Left hindlimb (tissue), 1 donor: ENCODE results near the gene ARSA.
"Not testable (repeated sequence)": the region's sequence is repeated elsewhere in the genome, so short reads cannot be mapped to it uniquely, and the experiment has no call there.

Source experiments
- DNase-seq: peaks from one replicate; pipeline ENCODE4 v3.0.0-alpha.2; 2018

The ARSA gene

GRCh38 chr22:50627642-50628542 is at the start of gene ARSA:
Gene ARSA (minus strand): TSS chr22:50628152. CDS start chr22:50627779, 373 bp downstream.
- peak; percentile 88 for DNase-seq

DNA sequence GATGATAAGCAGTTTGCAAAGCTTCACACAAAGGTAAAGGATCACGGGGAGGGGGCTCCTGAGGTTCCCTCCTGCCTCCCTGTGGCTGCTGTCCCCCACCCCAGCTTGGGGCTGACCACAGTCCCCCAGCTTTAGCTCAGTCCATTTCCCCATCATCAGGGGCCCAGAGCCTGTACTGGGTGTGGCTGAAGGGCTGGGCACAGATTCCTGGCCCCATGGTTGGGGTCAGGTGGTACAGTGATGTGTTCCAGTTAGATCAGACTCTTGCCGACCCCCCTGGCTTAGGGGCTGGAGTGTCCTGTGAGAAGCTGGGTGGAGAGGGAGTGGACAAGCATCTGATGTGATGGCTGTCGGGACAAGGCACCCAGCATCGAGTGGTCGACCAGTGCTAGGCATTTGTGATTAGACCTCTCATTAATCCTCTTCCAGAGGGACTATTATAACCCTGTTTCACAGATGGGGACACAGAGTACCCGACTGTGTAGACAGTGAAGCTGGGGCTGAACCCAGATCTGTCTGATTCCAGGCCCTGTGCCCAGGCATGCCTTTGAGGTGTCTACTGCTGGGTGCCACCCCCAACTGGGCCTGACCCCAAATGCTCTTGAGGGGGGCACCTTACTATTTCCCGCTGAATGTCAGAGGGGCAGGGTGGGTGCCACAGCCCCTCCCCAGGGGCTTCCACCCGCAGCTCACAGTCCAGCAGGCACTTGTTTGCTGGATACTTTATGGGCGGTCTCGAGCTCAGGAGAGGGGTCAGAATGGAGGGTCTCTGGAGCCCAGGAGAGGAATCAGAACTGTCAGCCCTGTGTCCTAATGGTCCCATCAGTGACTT is 48.9 kb upstream of the ARSA start:
- DNase-seq: no peak

GRCh38 chr22:50676180-50676636 is 48.3 kb upstream of the ARSA start:
- no peak for DNase-seq

DNA sequence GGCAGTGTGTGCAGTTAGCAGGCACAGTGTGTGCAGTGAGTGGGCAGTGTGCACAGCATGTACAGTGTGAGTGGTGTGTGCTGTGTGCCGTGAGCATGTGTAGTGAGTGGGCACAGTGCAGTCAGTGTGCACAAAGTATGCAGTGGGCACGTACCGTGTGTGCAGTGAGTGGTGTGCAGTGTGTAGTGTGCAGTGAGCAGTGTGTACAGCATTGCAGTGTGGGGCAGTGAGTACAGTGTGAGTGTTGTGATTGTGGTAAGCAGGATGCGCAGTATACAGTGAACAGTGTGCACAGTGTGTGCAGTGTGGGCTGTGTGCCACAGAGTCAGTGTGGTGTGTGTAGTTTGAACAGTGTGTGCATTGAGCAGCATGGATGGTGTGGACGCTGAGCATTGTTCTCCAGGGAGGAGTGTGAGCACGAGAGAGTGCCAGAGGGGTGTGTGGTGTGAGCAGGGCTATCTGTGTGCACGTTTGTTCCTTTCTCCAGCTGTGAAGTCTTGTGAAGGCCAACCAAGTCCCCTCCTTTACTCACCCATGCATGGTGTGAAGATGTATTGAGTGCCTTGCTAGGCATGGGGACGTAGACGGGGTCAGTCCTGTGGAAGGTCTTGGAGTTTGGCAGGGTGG is 47.7 kb upstream of the ARSA start:
- DNase-seq: no peak

DNA sequence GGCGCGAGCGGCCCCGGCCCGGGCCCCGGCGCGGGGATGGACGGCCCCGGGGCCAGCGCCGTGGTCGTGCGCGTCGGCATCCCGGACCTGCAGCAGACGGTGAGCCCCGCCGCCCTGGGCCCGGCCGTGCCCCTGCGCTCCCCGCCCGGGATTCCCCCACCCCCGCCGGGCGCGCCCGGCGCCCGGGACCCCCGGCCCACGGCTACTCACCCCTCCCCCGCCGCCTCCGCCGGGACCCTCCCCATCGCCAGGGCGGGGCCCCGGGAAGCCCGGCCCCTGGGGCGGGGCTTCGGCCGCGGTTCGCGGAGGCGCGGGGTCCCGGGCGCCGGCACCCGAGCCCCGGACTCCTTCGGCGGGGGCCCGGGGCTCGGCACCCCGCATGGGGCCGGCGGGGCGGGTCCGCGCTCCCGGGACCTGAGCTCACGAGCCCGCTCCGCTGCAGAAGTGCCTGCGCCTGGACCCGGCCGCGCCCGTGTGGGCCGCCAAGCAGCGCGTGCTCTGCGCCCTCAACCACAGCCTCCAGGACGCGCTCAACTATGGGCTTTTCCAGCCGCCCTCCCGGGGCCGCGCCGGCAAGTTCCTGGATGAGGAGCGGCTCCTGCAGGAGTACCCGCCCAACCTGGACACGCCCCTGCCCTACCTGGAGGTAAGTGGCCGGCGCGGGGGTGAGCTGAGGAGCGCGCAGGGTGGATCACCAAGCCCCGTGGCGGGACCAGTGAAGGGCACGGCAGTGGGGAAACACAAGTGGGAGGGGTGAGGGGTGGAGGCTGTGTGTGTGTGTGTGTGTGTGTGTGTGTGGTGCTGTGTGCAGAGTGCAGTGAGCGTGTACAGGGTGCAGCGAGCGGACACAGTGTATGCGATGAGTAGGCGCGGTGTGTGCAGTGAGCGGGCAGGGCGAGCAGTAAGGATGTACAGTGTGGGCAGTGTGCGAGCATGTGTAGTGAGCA is 46.9 kb upstream of the ARSA start:
- peak; percentile 63 for DNase-seq

DNA sequence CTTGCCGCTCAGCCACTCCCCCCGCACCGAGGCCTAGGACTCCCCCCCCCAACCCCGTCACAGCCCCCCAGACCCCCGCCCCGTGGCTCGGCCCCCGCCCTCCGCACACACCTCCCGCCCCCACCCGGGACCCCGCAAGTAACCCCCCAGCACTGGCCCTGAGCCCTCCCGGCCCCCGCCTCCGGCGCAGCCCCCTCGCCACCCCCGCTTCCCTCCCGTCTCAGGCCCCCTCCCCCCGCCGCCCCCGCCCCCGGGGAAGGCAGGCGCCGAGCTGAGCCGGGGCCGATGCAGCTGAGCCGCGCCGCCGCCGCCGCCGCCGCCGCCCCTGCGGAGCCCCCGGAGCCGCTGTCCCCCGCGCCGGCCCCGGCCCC is 46.2 kb upstream of the ARSA start:
- no peak for DNase-seq

GRCh38 chr22:50673231-50674129 is 45.5 kb upstream of the ARSA start:
- DNase-seq: peak; percentile 52

- peak; percentile 65 for DNase-seq
These were observed 44.7 kb upstream of the ARSA start, which contains the start of gene SHANK3 for GRCh38 chr22:50672471-50673230. Gene SHANK3 (plus strand): TSS chr22:50672823.

GRCh38 chr22:50672041-50672440 is 44.1 kb upstream of the ARSA start:
- no peak for DNase-seq

DNA sequence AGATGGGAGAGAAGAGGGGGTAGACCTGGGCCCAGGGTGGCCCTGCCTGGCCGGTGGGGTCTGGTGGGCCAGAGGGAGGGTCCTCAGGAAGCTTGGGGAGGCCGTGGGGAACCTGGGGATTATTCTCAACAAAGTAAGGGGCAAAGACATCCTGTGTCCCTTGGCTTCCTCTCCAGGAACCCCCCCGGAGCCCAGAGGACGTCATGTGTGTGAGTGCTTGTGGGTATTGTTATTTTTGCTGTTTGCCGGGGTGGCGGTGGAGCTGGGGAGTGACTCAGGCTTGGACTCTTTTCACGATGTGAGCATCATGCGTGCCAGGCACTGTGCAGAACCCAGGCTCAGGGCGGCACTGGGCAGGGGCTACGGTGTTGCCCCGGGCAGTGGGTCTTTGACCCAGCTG is 43.7 kb upstream of the ARSA start:
- DNase-seq: no peak

DNA sequence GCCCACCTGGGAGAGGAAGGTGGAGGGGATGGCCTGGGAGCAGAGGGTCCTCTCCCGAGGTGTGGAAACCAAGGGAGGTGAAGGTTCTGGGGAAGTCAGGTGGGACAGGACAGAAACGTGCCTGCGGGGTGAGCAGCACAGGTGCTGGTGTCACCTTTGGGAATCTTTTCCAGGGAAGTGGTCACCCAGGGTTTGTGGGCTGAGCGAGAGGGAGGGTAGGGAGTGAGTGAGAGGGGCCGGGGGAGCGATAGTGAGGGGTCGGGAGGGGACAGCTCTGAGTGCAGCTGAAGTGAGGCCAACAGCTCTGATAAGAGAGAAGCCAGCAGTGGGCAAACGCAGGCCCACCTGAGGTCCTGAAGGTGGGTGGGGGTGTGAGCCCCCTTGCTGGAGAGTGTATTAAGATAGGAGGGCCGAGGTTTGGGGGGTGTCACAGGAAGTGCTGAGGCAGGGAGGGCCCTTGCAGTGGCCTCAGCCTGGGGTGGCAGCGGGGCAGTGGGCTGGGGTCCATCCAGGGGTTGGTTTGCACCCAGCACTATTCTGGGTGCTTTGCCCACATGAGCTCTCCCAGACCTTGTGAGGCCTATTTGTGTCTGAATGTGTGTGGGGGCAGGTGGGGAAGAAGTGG is 43.1 kb upstream of the ARSA start:
- no peak for DNase-seq

- DNase-seq: no peak
These were observed 42.6 kb upstream of the ARSA start for GRCh38 chr22:50670513-50670912.

- no peak for DNase-seq
These were observed 37.8 kb upstream of the ARSA start for GRCh38 chr22:50665738-50666137.

- no peak for DNase-seq
These were observed 37.3 kb upstream of the ARSA start for GRCh38 chr22:50665212-50665611.

GRCh38 chr22:50660306-50660705 is 32.4 kb upstream of the ARSA start:
- no peak for DNase-seq

DNA sequence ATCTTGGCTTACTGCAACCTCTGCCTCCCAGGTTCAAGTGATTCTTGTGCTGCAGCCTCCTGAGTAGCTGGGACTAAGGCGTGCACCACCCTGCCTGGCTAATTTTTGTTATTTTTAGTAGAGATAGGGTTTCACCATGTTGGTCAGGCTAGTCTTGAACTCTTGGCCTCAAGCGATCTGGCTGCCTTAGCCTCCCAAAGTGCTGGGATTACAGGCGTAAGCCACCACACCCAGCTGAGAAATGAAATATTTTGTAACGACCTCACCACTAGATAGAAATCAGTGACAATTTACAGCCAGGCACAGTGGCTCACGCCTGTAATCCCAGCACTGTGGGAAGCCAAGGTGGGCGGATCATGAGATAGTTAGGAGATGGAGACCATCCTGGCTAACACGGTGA is 31.8 kb upstream of the ARSA start:
- DNase-seq: not testable (repeated sequence)

GRCh38 chr22:50657925-50658324 is 30.0 kb upstream of the ARSA start:
- no peak for DNase-seq

- no peak for DNase-seq
These were observed 28.4 kb upstream of the ARSA start for GRCh38 chr22:50656122-50657070.
